ENCODE results near the gene FHOD3. TPM values are rescaled to one million over a fixed set of nuclear protein-coding genes. Genes with fewer than 3 reads are reported as not detected.
"Not testable (repeated sequence)": the region's sequence is repeated elsewhere in the genome, so short reads cannot be mapped to it uniquely, and the experiment has no call there.

Gene FHOD3
- total RNA-seq, 2 donors from 2014 or later = 66.0 to 114 TPM

- H3K27me3 ChIP-seq = no peaks in the 10 kb centered on the region
- no peak for TF ChIP-seq CTCF (IDR thresholded peaks at IDR 0.05)
- H3K9me3 ChIP-seq = no peaks in the 10 kb centered on the region
- H3K4me3 ChIP-seq = no peak overlapping the region
- H3K36me3 ChIP-seq = no peaks in the 10 kb centered on the region
- no peak overlapping the region for H3K27ac ChIP-seq
- no peak for DNase-seq (ENCODE audit: low spot score)
- peaks cover 0 to 23% of the 10 kb centered on the region in 2 donors for H3K4me1 ChIP-seq
Measured at GRCh38 chr18:36352384-36352783, 54.9 kb downstream of the FHOD3 start.

GRCh38 chr18:36354989-36355388 is 57.5 kb downstream of the FHOD3 start:
- no peak for TF ChIP-seq CTCF (IDR thresholded peaks at IDR 0.05)
- Histone ChIP-seq H3K36me3 (no peaks in the 10 kb centered on the region), H3K4me3 (no peak overlapping the region), H3K27me3 (no peaks in the 10 kb centered on the region), H3K27ac (no peak overlapping the region), H3K4me1 (peaks cover 0 to 10% of the 10 kb centered on the region in 2 donors), H3K9me3 (no peaks in the 10 kb centered on the region)
- no peak for DNase-seq (ENCODE audit: low spot score)

- no peak for DNase-seq (ENCODE audit: low spot score)
- no peak for TF ChIP-seq CTCF (IDR thresholded peaks at IDR 0.05)
- H3K4me3 ChIP-seq = no peak overlapping the region
- H3K9me3 ChIP-seq = no peaks in the 10 kb centered on the region
- H3K36me3 ChIP-seq = no peaks in the 10 kb centered on the region
- no peak overlapping the region for H3K27ac ChIP-seq
- H3K27me3 ChIP-seq = no peaks in the 10 kb centered on the region
- H3K4me1 ChIP-seq = peaks cover 0 to 4% of the 10 kb centered on the region in 2 donors
Measured at GRCh38 chr18:36355511-36355910, 58.0 kb downstream of the FHOD3 start.

- not testable (repeated sequence) for H3K27ac ChIP-seq, H3K4me1 ChIP-seq
Measured at GRCh38 chr18:36356741-36357140, 59.2 kb downstream of the FHOD3 start.

GRCh38 chr18:36358141-36358540 is 60.6 kb downstream of the FHOD3 start:
- Histone ChIP-seq H3K4me1 (no peaks in the 10 kb centered on the region), H3K4me3 (no peak overlapping the region), H3K9me3 (no peaks in the 10 kb centered on the region), H3K36me3 (no peaks in the 10 kb centered on the region), H3K27ac (no peak overlapping the region), H3K27me3 (no peaks in the 10 kb centered on the region)
- no peak for TF ChIP-seq CTCF (IDR thresholded peaks at IDR 0.05)
- no peak for DNase-seq (ENCODE audit: low spot score)

More at GRCh38 chr18:36356741-36357140, 59.2 kb downstream of the FHOD3 start:
- not testable (repeated sequence) for H3K27me3 ChIP-seq; H3K9me3 ChIP-seq; DNase-seq (ENCODE audit: low spot score); H3K4me3 ChIP-seq; H3K36me3 ChIP-seq

- H3K4me3 ChIP-seq = no peak overlapping the region
- H3K36me3 ChIP-seq = no peaks in the 10 kb centered on the region
- no peak for DNase-seq (ENCODE audit: low spot score)
- no peaks in the 10 kb centered on the region for H3K4me1 ChIP-seq
- H3K27me3 ChIP-seq = no peaks in the 10 kb centered on the region
- no peak for TF ChIP-seq CTCF (IDR thresholded peaks at IDR 0.05)
- no peaks in the 10 kb centered on the region for H3K9me3 ChIP-seq
- no peak overlapping the region for H3K27ac ChIP-seq
Measured at GRCh38 chr18:36360256-36360909, 62.9 kb downstream of the FHOD3 start.

All from right atrium auricular region (tissue), 2 donors.